ENCODE measurements around the gene UBL4B.

GRCh38 chr1:110132682-110133081 is 20.4 kb downstream of the UBL4B start:
- TF ChIP-seq CTCF (conservative IDR thresholded peaks at IDR 0.05; ENCODE audit: low read length) (no peak), EZH2phosphoT487 (IDR thresholded peaks at IDR 0.05; ENCODE audit: borderline replicate concordance, low read depth, low read length) (no peak)

Measured in OCI-LY7 (cell line).